Measurements from ENCODE around the gene ZNF479. TPM values are rescaled to one million over a fixed set of nuclear protein-coding genes. Genes with fewer than 3 reads are reported as not detected.
"Not testable (repeated sequence)": the region's sequence is repeated elsewhere in the genome, so short reads cannot be mapped to it uniquely, and the experiment has no call there.

The ZNF479 gene
- not detected in 2 replicates for total RNA-seq (2014; rRNA removed; shearing (Covaris generic); ENCODE audit: low replicate concordance)

DNA sequence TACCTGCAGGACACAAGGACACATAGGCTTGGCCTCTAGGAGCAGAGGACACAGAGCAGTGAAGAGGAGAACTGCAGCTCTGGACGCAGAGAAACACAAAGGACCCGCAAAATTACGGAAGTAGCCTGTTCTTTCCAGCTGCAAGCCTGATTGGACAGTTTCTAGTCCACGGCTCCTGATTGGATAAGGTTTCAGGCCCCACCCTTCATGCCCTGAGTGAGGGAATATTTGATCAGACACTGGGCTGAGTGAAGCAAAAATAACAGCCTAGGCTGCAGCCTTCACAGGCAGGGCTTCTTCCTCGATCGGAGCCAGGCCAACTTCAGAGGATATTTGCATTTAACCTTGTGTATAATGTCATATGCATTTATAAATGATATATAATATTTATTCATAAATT, at the start of gene ZNF479:
ZNF479 (minus strand) TSS at position 101 of the 400 bp plus-strand sequence. CDS start 112 bp downstream, outside the sequence.
- not testable (repeated sequence) for H4K20me1 ChIP-seq (ENCODE audit: insufficient read depth, low read depth, low read length); H3K9ac ChIP-seq (ENCODE audit: low read length); H3K36me3 ChIP-seq (ENCODE audit: insufficient read depth, low read length); H3K27ac ChIP-seq (ENCODE audit: low read length); H3K4me2 ChIP-seq (ENCODE audit: low read depth, low read length, poor library complexity, severe bottlenecking); H3K4me1 ChIP-seq (ENCODE audit: low read length); DNase-seq; H3K9me2 ChIP-seq (replicated peaks; ENCODE audit: insufficient read depth, low read length); H3K79me2 ChIP-seq (ENCODE audit: low read length); H3K4me3 ChIP-seq (ENCODE audit: low read length); H3K27me3 ChIP-seq (ENCODE audit: low read length); H3K9me3 ChIP-seq (ENCODE audit: low read length); H2AFZ ChIP-seq (ENCODE audit: low read length)

DNA sequence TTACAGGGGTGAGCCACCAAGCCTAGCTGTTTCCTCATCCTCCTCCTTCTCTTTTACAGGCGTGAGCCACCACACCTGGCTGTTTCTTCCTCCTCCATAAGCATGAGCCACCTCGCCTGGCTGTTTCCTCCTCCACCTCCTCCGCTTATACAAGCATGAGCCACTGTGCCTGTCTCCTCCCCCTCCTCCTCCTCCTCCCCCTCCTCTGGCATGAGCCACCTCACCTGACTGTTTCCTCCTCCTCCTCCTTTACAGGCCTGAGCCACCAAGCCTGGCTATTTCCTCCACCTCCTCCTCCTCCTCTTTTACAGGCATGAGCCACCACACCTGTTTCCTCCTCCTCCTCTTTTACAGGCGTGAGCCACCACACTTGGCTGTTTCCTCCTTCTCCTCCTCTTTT, 49.8 kb upstream of the ZNF479 start:
- Histone ChIP-seq H3K9me3 (ENCODE audit: low read length) (no peaks in the 10 kb centered on the region; the same call in 1 of the 2 replicates), H4K20me1 (ENCODE audit: insufficient read depth, low read depth, low read length) (no peaks in the 10 kb centered on the region), H3K27ac (ENCODE audit: low read length) (no peak overlapping the region)

DNA sequence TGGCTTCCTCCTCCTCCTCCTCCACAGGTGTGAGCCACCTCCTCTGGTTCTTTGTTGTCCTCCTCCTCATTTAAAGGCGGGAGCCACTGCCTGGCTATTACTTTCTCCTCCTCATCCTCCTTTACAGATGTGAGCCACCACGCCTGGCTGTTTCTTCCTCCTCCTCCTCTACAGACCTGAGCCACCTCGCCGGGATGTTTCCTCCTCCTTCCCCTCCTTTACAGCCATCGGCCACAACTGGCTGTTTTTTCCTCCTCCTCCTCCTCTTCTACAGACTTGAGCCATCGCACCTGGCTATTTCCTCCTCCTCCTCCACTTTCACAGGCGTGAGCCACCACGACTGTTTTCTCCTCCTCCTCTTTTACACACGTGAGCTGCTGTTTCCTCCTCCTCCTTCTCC, 49.0 kb upstream of the ZNF479 start:
- H3K4me2 ChIP-seq (ENCODE audit: low read depth, low read length, poor library complexity, severe bottlenecking) = no peak overlapping the region
- H2AFZ ChIP-seq (ENCODE audit: low read length) = no peak overlapping the region
- no peaks in the 10 kb centered on the region for H3K27me3 ChIP-seq (ENCODE audit: low read length)
- H3K9ac ChIP-seq (ENCODE audit: low read length) = no peak overlapping the region
- no peak for DNase-seq
- no peaks in the 10 kb centered on the region for H3K79me2 ChIP-seq (ENCODE audit: low read length)
- no peaks in the 10 kb centered on the region for H4K20me1 ChIP-seq (ENCODE audit: insufficient read depth, low read depth, low read length)
- no peak overlapping the region for H3K4me3 ChIP-seq (ENCODE audit: low read length)
- no peaks in the 10 kb centered on the region for H3K4me1 ChIP-seq (ENCODE audit: low read length)
- no peaks in the 10 kb centered on the region for H3K36me3 ChIP-seq (ENCODE audit: insufficient read depth, low read length)
- no peaks in the 10 kb centered on the region for H3K9me2 ChIP-seq (replicated peaks; ENCODE audit: insufficient read depth, low read length)
- H3K9me3 ChIP-seq (ENCODE audit: low read length) = no peaks in the 10 kb centered on the region; the same call in 1 of the 2 replicates
- no peak overlapping the region for H3K27ac ChIP-seq (ENCODE audit: low read length)

More for the DNA sequence above, 49.8 kb upstream of the ZNF479 start:
- no peak overlapping the region for H3K4me2 ChIP-seq (ENCODE audit: low read depth, low read length, poor library complexity, severe bottlenecking)
- no peak overlapping the region for H3K4me3 ChIP-seq (ENCODE audit: low read length)
- H3K79me2 ChIP-seq (ENCODE audit: low read length) = no peaks in the 10 kb centered on the region
- no peaks in the 10 kb centered on the region for H3K27me3 ChIP-seq (ENCODE audit: low read length)
- no peaks in the 10 kb centered on the region for H3K36me3 ChIP-seq (ENCODE audit: insufficient read depth, low read length)
- H3K4me1 ChIP-seq (ENCODE audit: low read length) = no peaks in the 10 kb centered on the region
- H3K9ac ChIP-seq (ENCODE audit: low read length) = no peak overlapping the region
- no peak overlapping the region for H2AFZ ChIP-seq (ENCODE audit: low read length)
- DNase-seq = no peak
- H3K9me2 ChIP-seq (replicated peaks; ENCODE audit: insufficient read depth, low read length) = no peaks in the 10 kb centered on the region

DNA sequence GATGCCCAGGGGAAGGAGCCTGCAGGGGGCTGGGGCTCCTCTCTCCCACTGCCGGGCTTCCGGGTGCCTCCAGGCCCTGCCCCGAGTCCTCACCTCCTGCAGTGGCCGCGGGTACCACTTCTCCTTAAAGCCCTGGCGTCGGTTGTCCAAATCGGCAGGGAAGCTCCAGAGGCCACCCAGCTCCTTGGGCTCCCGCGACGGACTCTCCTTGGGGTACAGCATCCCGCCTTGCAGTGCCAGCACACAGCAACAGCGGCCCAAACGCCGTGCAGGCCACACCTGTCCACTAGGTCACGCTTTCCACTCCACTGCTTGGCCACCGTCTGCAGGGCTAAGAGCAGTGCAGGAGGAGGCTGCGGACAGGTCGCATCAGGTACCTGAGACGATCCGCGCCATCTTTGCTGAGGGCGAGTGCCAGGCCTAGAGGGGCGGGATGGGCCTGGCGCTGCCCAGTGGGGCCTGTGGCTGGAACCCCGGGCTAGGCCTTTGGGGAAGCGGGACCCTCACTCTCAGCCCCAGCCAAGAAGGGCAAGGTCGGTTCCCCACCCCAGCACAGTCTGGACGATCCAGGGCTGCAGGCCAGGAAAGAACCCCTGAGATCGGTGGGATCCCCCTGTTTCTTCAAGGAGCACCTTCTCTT, 47.7 kb upstream of the ZNF479 start:
- H3K36me3 ChIP-seq (ENCODE audit: insufficient read depth, low read length) = no peaks in the 10 kb centered on the region
- H3K9ac ChIP-seq (ENCODE audit: low read length) = no peak overlapping the region
- no peaks in the 10 kb centered on the region for H3K9me2 ChIP-seq (replicated peaks; ENCODE audit: insufficient read depth, low read length)
- no peaks in the 10 kb centered on the region for H3K79me2 ChIP-seq (ENCODE audit: low read length)
- no peak overlapping the region for H2AFZ ChIP-seq (ENCODE audit: low read length)
- H3K27ac ChIP-seq (ENCODE audit: low read length) = no peak overlapping the region
- no peak overlapping the region for H3K4me2 ChIP-seq (ENCODE audit: low read depth, low read length, poor library complexity, severe bottlenecking)
- no peaks in the 10 kb centered on the region for H3K27me3 ChIP-seq (ENCODE audit: low read length)
- H4K20me1 ChIP-seq (ENCODE audit: insufficient read depth, low read depth, low read length) = no peaks in the 10 kb centered on the region
- peaks cover 4% of the 10 kb centered on the region; the same call in 1 of the 2 replicates for H3K9me3 ChIP-seq (ENCODE audit: low read length)
- H3K4me1 ChIP-seq (ENCODE audit: low read length) = no peaks in the 10 kb centered on the region
- H3K4me3 ChIP-seq (ENCODE audit: low read length) = no peak overlapping the region
- no peak for DNase-seq

DNA sequence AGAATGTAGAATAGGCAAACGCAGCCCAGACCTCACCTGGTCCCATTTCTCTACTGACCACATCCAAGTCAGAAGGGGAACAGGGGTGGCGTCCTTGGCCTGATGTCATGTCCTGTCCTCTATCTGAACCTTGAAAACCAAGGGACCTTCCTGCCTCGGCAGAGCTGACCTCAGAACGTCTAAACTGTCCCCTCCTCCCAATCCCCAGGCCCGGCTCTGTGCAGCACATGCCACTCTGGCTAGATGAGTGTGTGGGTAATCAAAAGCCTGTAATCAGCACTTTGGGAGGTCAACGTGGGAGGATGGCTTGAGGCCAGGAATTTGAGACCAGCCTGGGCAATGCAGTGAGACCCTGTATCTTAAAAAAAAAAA, 46.5 kb upstream of the ZNF479 start:
- Histone ChIP-seq H3K9ac (ENCODE audit: low read length) (no peak overlapping the region), H2AFZ (ENCODE audit: low read length) (no peak overlapping the region), H3K27me3 (ENCODE audit: low read length) (no peaks in the 10 kb centered on the region), H3K4me1 (ENCODE audit: low read length) (no peaks in the 10 kb centered on the region), H3K9me2 (replicated peaks; ENCODE audit: insufficient read depth, low read length) (no peaks in the 10 kb centered on the region), H3K79me2 (ENCODE audit: low read length) (no peaks in the 10 kb centered on the region), H3K36me3 (ENCODE audit: insufficient read depth, low read length) (no peaks in the 10 kb centered on the region), H3K9me3 (ENCODE audit: low read length) (peaks cover 4% of the 10 kb centered on the region; the same call in 1 of the 2 replicates), H3K4me3 (ENCODE audit: low read length) (no peak overlapping the region), H3K4me2 (ENCODE audit: low read depth, low read length, poor library complexity, severe bottlenecking) (no peak overlapping the region), H4K20me1 (ENCODE audit: insufficient read depth, low read depth, low read length) (no peaks in the 10 kb centered on the region), H3K27ac (ENCODE audit: low read length) (no peak overlapping the region)
- DNase-seq = no peak

DNA sequence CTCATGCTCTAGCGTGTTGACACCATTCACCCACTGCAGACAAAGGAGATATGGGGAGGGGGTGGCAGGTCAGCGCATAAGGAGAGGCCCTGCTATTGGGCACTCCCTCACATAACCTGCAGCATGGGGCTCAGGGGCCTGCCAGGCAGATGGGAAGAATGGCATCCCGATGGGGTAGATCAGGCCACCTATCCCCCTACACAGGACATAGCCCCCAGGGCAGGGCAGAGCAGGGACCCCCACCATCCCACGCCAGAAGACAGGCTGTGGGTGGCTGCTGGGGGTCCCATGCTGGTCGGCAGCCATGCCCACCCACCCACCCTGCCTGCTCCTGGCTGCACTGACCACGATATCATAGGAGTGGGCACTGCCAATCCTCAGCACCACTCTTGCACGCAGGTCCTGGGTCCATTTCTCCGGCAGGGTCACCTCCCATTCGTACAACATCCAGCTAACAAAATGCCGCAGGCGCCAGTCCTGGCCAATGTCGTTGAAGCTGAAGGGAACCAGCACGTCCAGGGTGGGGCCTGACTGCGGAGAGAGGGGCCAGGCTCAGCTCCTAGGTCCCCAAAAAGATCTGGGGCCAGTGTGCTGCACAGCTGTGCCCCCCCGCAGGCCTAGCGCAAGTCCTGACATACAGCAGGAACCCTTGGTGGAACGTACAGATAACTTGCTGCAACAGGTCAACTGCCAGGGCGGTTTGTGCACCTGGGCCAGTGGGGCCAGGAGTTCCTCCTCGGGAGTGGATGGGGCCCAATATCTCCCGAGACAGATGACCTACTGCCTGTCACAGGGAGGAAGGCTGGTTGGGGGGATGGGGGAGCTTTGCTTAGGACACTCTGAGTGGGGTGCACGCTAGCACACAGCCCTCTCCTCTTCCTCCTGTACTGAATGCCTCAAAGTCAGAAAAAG, 45.9 kb upstream of the ZNF479 start:
- H4K20me1 ChIP-seq (ENCODE audit: insufficient read depth, low read depth, low read length) = no peaks in the 10 kb centered on the region
- H3K27ac ChIP-seq (ENCODE audit: low read length) = no peak overlapping the region
- no peaks in the 10 kb centered on the region for H3K4me1 ChIP-seq (ENCODE audit: low read length)
- no peaks in the 10 kb centered on the region for H3K9me2 ChIP-seq (replicated peaks; ENCODE audit: insufficient read depth, low read length)
- no peaks in the 10 kb centered on the region for H3K79me2 ChIP-seq (ENCODE audit: low read length)
- H3K36me3 ChIP-seq (ENCODE audit: insufficient read depth, low read length) = no peaks in the 10 kb centered on the region
- no peak overlapping the region for H3K9ac ChIP-seq (ENCODE audit: low read length)
- no peak overlapping the region for H2AFZ ChIP-seq (ENCODE audit: low read length)
- H3K4me2 ChIP-seq (ENCODE audit: low read depth, low read length, poor library complexity, severe bottlenecking) = no peak overlapping the region
- H3K4me3 ChIP-seq (ENCODE audit: low read length) = no peak overlapping the region
- H3K9me3 ChIP-seq (ENCODE audit: low read length) = peaks cover 4% of the 10 kb centered on the region; the same call in 1 of the 2 replicates
- H3K27me3 ChIP-seq (ENCODE audit: low read length) = no peaks in the 10 kb centered on the region
- DNase-seq = no peak

DNA sequence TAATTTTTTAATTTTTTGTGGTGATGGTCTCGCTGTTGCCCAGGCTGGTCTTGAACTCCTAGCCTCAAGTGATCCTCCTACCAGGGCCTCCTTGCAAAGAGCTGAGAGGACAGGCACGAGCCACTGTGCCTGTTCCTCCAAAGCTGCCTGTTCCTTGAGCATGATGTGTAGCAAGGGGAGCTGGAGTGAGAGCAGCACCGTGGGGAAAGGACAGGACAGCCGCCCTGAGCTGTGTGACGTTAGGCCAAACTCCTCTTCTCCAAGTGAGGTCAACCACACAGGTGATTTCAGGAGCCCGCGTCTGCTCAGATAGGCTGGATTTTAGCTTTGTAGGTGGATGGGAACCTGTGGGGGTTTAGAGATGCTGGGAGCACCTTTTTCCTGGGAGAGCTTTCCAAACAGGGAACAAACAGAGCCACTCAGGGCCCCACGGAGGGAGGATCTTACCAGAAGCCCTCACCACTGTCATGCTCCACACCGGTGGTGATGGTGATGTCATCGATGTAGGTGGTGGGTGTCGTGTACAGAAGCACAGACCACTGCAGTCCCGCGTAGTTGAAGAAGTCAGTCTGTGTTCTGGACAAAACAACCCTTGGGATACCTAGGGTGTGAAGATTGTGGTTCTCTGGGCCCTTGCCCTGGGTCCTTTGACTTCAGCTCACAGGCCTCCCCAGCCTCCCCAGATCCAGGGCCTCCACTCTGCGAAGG, 44.8 kb upstream of the ZNF479 start:
- Histone ChIP-seq H3K9ac (ENCODE audit: low read length) (no peak overlapping the region), H3K79me2 (ENCODE audit: low read length) (no peaks in the 10 kb centered on the region), H3K4me3 (ENCODE audit: low read length) (no peak overlapping the region), H4K20me1 (ENCODE audit: insufficient read depth, low read depth, low read length) (no peaks in the 10 kb centered on the region), H2AFZ (ENCODE audit: low read length) (no peak overlapping the region), H3K27ac (ENCODE audit: low read length) (no peak overlapping the region), H3K4me2 (ENCODE audit: low read depth, low read length, poor library complexity, severe bottlenecking) (no peak overlapping the region), H3K27me3 (ENCODE audit: low read length) (no peaks in the 10 kb centered on the region), H3K4me1 (ENCODE audit: low read length) (no peaks in the 10 kb centered on the region), H3K9me3 (ENCODE audit: low read length) (peaks cover 4% of the 10 kb centered on the region; the same call in 1 of the 2 replicates), H3K36me3 (ENCODE audit: insufficient read depth, low read length) (no peaks in the 10 kb centered on the region), H3K9me2 (replicated peaks; ENCODE audit: insufficient read depth, low read length) (no peaks in the 10 kb centered on the region)
- no peak for DNase-seq
